BE2C (cell line): ENCODE measurements around the gene FCGR3B.
"Not testable (repeated sequence)": the region's sequence is repeated elsewhere in the genome, so short reads cannot be mapped to it uniquely, and the experiment has no call there.

Source experiments
- DNase-seq: peaks from one replicate; pipeline ENCODE4 v3.0.0-alpha.2; 2020
- H3K27me3 ChIP-seq: fragments of 250-450 bp; sonication (Bioruptor Pico); 2 replicates; pipeline ENCODE4 v1.5.1; 2020; ENCODE audit warnings: mild to moderate bottlenecking
- H3K36me3 ChIP-seq: fragments of 250-450 bp; sonication (Bioruptor Pico); 2 replicates; pipeline ENCODE4 v1.5.1; 2020; ENCODE audit warnings: mild to moderate bottlenecking
- H3K4me1 ChIP-seq: fragments of 250-450 bp; sonication (Bioruptor Pico); 2 replicates; pipeline ENCODE4 v1.5.1; 2020
- H3K4me3 ChIP-seq: 2 replicates; pipeline ENCODE4 v1.5.1; 2011; ENCODE audit warnings: low read depth, low read length
- H3K9me3 ChIP-seq: fragments of 250-450 bp; sonication (Bioruptor Pico); 2 replicates; pipeline ENCODE4 v1.5.1; 2020
- CTCF ChIP-seq: IDR thresholded peaks from 2 replicates; pipeline ENCODE4 v1.5.1; 2012; ENCODE audit warnings: mild to moderate bottlenecking, low read depth, low read length

The FCGR3B gene

GRCh38 chr1:161662684-161663339 is 31.8 kb upstream of the FCGR3B start, which contains the start of gene FCGR2B:
Gene FCGR2B (plus strand): TSS chr1:161663143. CDS start chr1:161663242, 99 bp downstream.
- H3K27me3 ChIP-seq, DNase-seq, H3K4me3 ChIP-seq, H3K36me3 ChIP-seq, H3K4me1 ChIP-seq, H3K9me3 ChIP-seq: not testable (repeated sequence)

- not testable (repeated sequence) for DNase-seq, H3K27me3 ChIP-seq, H3K36me3 ChIP-seq, H3K9me3 ChIP-seq, H3K4me3 ChIP-seq, H3K4me1 ChIP-seq
These were observed 30.8 kb upstream of the FCGR3B start for GRCh38 chr1:161661660-161662311.

- not testable (repeated sequence) for H3K36me3 ChIP-seq, H3K27me3 ChIP-seq, H3K4me3 ChIP-seq, H3K4me1 ChIP-seq, H3K9me3 ChIP-seq, DNase-seq
These were observed 27.5 kb upstream of the FCGR3B start for GRCh38 chr1:161658524-161658923.

GRCh38 chr1:161653971-161654370 is 23.0 kb upstream of the FCGR3B start:
- H3K4me1 ChIP-seq, H3K27me3 ChIP-seq, DNase-seq, H3K4me3 ChIP-seq, H3K36me3 ChIP-seq, H3K9me3 ChIP-seq: not testable (repeated sequence)

GRCh38 chr1:161653541-161653940 is 22.6 kb upstream of the FCGR3B start:
- not testable (repeated sequence) for H3K4me3 ChIP-seq, H3K4me1 ChIP-seq, H3K27me3 ChIP-seq, H3K36me3 ChIP-seq, H3K9me3 ChIP-seq, DNase-seq

GRCh38 chr1:161647507-161648360 is 16.8 kb upstream of the FCGR3B start:
- peak; percentile 24 for TF ChIP-seq CTCF
- H3K4me1 ChIP-seq, H3K36me3 ChIP-seq, H3K4me3 ChIP-seq, H3K9me3 ChIP-seq, H3K27me3 ChIP-seq, DNase-seq: not testable (repeated sequence)

GRCh38 chr1:161644855-161645254 is 13.9 kb upstream of the FCGR3B start:
- not testable (repeated sequence) for H3K36me3 ChIP-seq, H3K4me1 ChIP-seq, H3K4me3 ChIP-seq, H3K27me3 ChIP-seq, H3K9me3 ChIP-seq, DNase-seq

- H3K9me3 ChIP-seq, DNase-seq, H3K36me3 ChIP-seq, H3K4me3 ChIP-seq, H3K27me3 ChIP-seq, H3K4me1 ChIP-seq: not testable (repeated sequence)
These were observed 12.7 kb upstream of the FCGR3B start for GRCh38 chr1:161643481-161644208.

- not testable (repeated sequence) for H3K4me3 ChIP-seq, H3K9me3 ChIP-seq, H3K36me3 ChIP-seq, H3K4me1 ChIP-seq, DNase-seq, H3K27me3 ChIP-seq
These were observed 11.7 kb upstream of the FCGR3B start for GRCh38 chr1:161642697-161643096.

- not testable (repeated sequence) for H3K4me1 ChIP-seq, H3K27me3 ChIP-seq, H3K9me3 ChIP-seq, DNase-seq, H3K36me3 ChIP-seq, H3K4me3 ChIP-seq
These were observed 8.2 kb upstream of the FCGR3B start for GRCh38 chr1:161639203-161639602.

GRCh38 chr1:161638251-161638993 is 7.4 kb upstream of the FCGR3B start:
- not testable (repeated sequence) for DNase-seq, H3K4me3 ChIP-seq, H3K27me3 ChIP-seq, H3K9me3 ChIP-seq, H3K36me3 ChIP-seq, H3K4me1 ChIP-seq

- DNase-seq, H3K9me3 ChIP-seq, H3K4me1 ChIP-seq, H3K4me3 ChIP-seq, H3K27me3 ChIP-seq, H3K36me3 ChIP-seq: not testable (repeated sequence)
These were observed 6.0 kb upstream of the FCGR3B start for GRCh38 chr1:161636976-161637375.

GRCh38 chr1:161636189-161636782 is 5.3 kb upstream of the FCGR3B start:
- H3K36me3 ChIP-seq, DNase-seq, H3K9me3 ChIP-seq, H3K27me3 ChIP-seq, H3K4me3 ChIP-seq, H3K4me1 ChIP-seq: not testable (repeated sequence)
